ENCODE measurements around the gene CCL18. TPM values are rescaled to one million over a fixed set of nuclear protein-coding genes. Genes with fewer than 3 reads are reported as not detected.
"Not testable (repeated sequence)": the region's sequence is repeated elsewhere in the genome, so short reads cannot be mapped to it uniquely, and the experiment has no call there.

Gene CCL18
- total RNA-seq, 6 experiments from 2014 or later, result 0.29 to 2.0 (median 0.64) TPM; not detected in 1

GRCh38 chr17:36118477-36119353 is 54.6 kb downstream of the CCL18 start:
- Histone ChIP-seq H3K4me1 (no peaks in the 10 kb centered on the region), H3K9me3 (no peaks in the 10 kb centered on the region), H3K27ac (no peak overlapping the region), H3K36me3 (no peaks in the 10 kb centered on the region), H3K27me3 (no peaks in the 10 kb centered on the region), H3K4me3 (no peak overlapping the region)
- intact Hi-C loops (cut with DNase I), result no loop called here
- TF ChIP-seq CTCF (IDR thresholded peaks at IDR 0.05) (no peak), POLR2A (IDR thresholded peaks at IDR 0.05) (no peak)
- ATAC-seq (peak in 1 of 4 donors; percentile 35), DNase-seq (no peak)
- WGBS (ENCODE audit: insufficient coverage, low coverage, low lambda C conversion rate, missing lambda C conversion rate), result 96% methylated on average over 5 of the region's 12 CpGs

- Histone ChIP-seq H3K27ac (no peak overlapping the region), H3K36me3 (no peaks in the 10 kb centered on the region), H3K4me1 (no peaks in the 10 kb centered on the region), H3K9me3 (no peaks in the 10 kb centered on the region), H3K27me3 (no peaks in the 10 kb centered on the region), H3K4me3 (no peak overlapping the region)
- TF ChIP-seq CTCF (IDR thresholded peaks at IDR 0.05) (no peak), POLR2A (IDR thresholded peaks at IDR 0.05) (no peak)
- no peak for ATAC-seq
- intact Hi-C loops (cut with DNase I), result no loop called here
- no peak for DNase-seq
- 71% methylated on average over 3 of the region's 3 CpGs for WGBS (ENCODE audit: insufficient coverage, low coverage, low lambda C conversion rate, missing lambda C conversion rate)
Observed at GRCh38 chr17:36120221-36120620, 56.1 kb downstream of the CCL18 start.

- H3K36me3 ChIP-seq; intact Hi-C loops (cut with DNase I); DNase-seq: not testable (repeated sequence)
Observed at GRCh38 chr17:36121099-36121498, 57.0 kb downstream of the CCL18 start.

More at GRCh38 chr17:36121099-36121498, 57.0 kb downstream of the CCL18 start:
- H3K27me3 ChIP-seq, H3K9me3 ChIP-seq, H3K4me1 ChIP-seq, ATAC-seq, H3K4me3 ChIP-seq, H3K27ac ChIP-seq: not testable (repeated sequence)
- 53% methylated on average over 6 of the region's 6 CpGs for WGBS (ENCODE audit: insufficient coverage, low coverage, low lambda C conversion rate, missing lambda C conversion rate)

Small RNAs within 50 kb of the gene (small RNA-seq; reads per million reads assigned to genes)
- 0 reads per million in 2 experiments for gene RN7SL301P

Other genes starting within 250 kb of the CCL18 start
- not detected for gene HEATR9, start 195.4 kb upstream of the CCL18 start, total RNA-seq
- 1 to 10 TPM in 5 of 6 experiments, under 1 TPM in 1; 0.53 to 3.4 (median 2.5) TPM for gene CCL5, start 183.9 kb upstream of the CCL18 start, total RNA-seq
- gene RDM1, start 133.5 kb upstream of the CCL18 start, total RNA-seq, result not detected
- not detected for gene LYZL6, start 120.6 kb upstream of the CCL18 start, total RNA-seq
- 10 to 100 TPM; 26.5 to 52.6 (median 36.5) TPM for gene CCL16, start 82.8 kb upstream of the CCL18 start, total RNA-seq
- 100 to 1,000 TPM in 1 of 6 experiments, 10 to 100 TPM in 4, 1 to 10 TPM in 1; 8.9 to 130 (median 30.7) TPM for gene CCL14, start 77.5 kb upstream of the CCL18 start, total RNA-seq
- 10 to 100 TPM; 11.0 to 19.2 (median 16.2) TPM for gene CCL15, start 62.7 kb upstream of the CCL18 start, total RNA-seq
- 10 to 100 TPM in 1 of 6 experiments, 1 to 10 TPM in 5; 1.1 to 12.7 (median 2.1) TPM for gene CCL23, start 46.3 kb upstream of the CCL18 start, total RNA-seq
- 10 to 100 TPM in 1 of 6 experiments, 1 to 10 TPM in 1, under 1 TPM in 3, not detected in 1; 0.43 to 18.2 (median 0.53) TPM for gene CCL3, start 25.9 kb downstream of the CCL18 start, total RNA-seq
- 1 to 10 TPM in 4 of 6 experiments, under 1 TPM in 2; 0.79 to 7.1 (median 2.4) TPM for gene CCL4, start 39.6 kb downstream of the CCL18 start, total RNA-seq
- gene TBC1D3B, start 112.4 kb downstream of the CCL18 start, total RNA-seq, result 1 to 10 TPM in 4 of 6 experiments, not detected in 2; 2.4 to 6.5 (median 3.7) TPM
- 1 to 10 TPM in 1 of 6 experiments, under 1 TPM in 1, not detected in 4; 0.81 to 2.8 TPM for gene CCL3L1, start 132.5 kb downstream of the CCL18 start, total RNA-seq
- 1 to 10 TPM in 2 of 6 experiments, under 1 TPM in 2, not detected in 2; 0.44 to 2.5 (median 1.5) TPM for gene CCL4L2, start 146.8 kb downstream of the CCL18 start, total RNA-seq
- gene TBC1D3I, start 200.3 kb downstream of the CCL18 start, total RNA-seq, result under 1 TPM in 3 of 6 experiments, not detected in 3; 0.19 to 0.53 (median 0.24) TPM